GM23338 (cell line): ENCODE measurements around the gene SPIRE1. TPM values are rescaled to one million over a fixed set of nuclear protein-coding genes. Genes with fewer than 3 reads are reported as not detected.

ENCODE experiments used
- ATAC-seq: fragments of 200-7000 bp; cut with Tn5 transposase; 3 replicates; pipeline ENCODE4 v1.9.1; 2020
- DNase-seq: peaks from one replicate; pipeline ENCODE4 v3.0.0-alpha.2; 2015; ENCODE audit warnings: low spot score
- H2AFZ ChIP-seq: fragments of 200-600 bp; sonication (generic); 2 replicates; pipeline ENCODE4 v1.8.0; 2016; ENCODE audit warnings: antibody characterized with exemption, mild to moderate bottlenecking, moderate library complexity
- H3F3A ChIP-seq: fragments of 200-600 bp; sonication (generic); replicated peaks from 2 replicates; pipeline ENCODE4 v1.8.0; 2017; ENCODE audit warnings: antibody characterized with exemption, mixed run types, low read depth
- H3K27ac ChIP-seq: fragments of 200-600 bp; sonication (generic); 2 replicates; pipeline ENCODE4 v1.6.1; 2016; ENCODE audit warnings: low read depth
- H3K27me3 ChIP-seq: fragments of 200-600 bp; sonication (generic); 2 replicates; pipeline ENCODE4 v1.8.0; 2016; ENCODE audit warnings: mild to moderate bottlenecking, mixed run types, moderate library complexity; ENCODE audit not compliant: insufficient read depth
- H3K36me3 ChIP-seq: fragments of 200-600 bp; sonication (generic); 2 replicates; pipeline ENCODE4 v1.8.0; 2016; ENCODE audit warnings: mild to moderate bottlenecking; ENCODE audit not compliant: insufficient read depth
- H3K4me1 ChIP-seq: fragments of 200-600 bp; sonication (generic); 2 replicates; pipeline ENCODE4 v1.8.0; 2016; ENCODE audit warnings: mild to moderate bottlenecking, moderate library complexity; ENCODE audit not compliant: insufficient read depth
- H3K4me2 ChIP-seq: fragments of 200-600 bp; sonication (generic); 2 replicates; pipeline ENCODE4 v1.7.1; 2017; ENCODE audit warnings: mixed run types
- H3K4me3 ChIP-seq: fragments of 200-600 bp; sonication (generic); 2 replicates; pipeline ENCODE4 v1.6.1; 2016; ENCODE audit warnings: mixed run types
- H3K79me2 ChIP-seq: fragments of 200-600 bp; sonication (generic); replicated peaks from 2 replicates; pipeline ENCODE4 v1.8.0; 2017; ENCODE audit warnings: mild to moderate bottlenecking; ENCODE audit not compliant: insufficient read depth
- H3K9me2 ChIP-seq: fragments of 200-600 bp; sonication (generic); 2 replicates; pipeline ENCODE4 v1.8.0; 2017; ENCODE audit not compliant: insufficient read depth
- H4K20me1 ChIP-seq: fragments of 200-600 bp; sonication (generic); replicated peaks from 2 replicates; pipeline ENCODE4 v1.8.0; 2017; ENCODE audit warnings: mild to moderate bottlenecking; ENCODE audit not compliant: insufficient read depth
- H3K27ac Mint-ChIP-seq: 2 replicates; pipeline ENCODE4 v1.8.0; 2020; ENCODE audit warnings: inconsistent platforms, mild to moderate bottlenecking, moderate library complexity, mixed read lengths
- H3K27me3 Mint-ChIP-seq: 3 replicates; pipeline ENCODE4 v1.8.0; 2022; ENCODE audit warnings: low read depth, mild to moderate bottlenecking, moderate library complexity, mixed read lengths, inconsistent platforms; ENCODE audit not compliant: insufficient read depth, poor library complexity
- H3K36me3 Mint-ChIP-seq: 3 replicates; pipeline ENCODE4 v1.8.0; 2021; ENCODE audit warnings: low read depth, mild to moderate bottlenecking, inconsistent platforms, moderate library complexity, mixed read lengths
- H3K4me1 Mint-ChIP-seq: 3 replicates; pipeline ENCODE4 v1.8.0; 2020; ENCODE audit warnings: mild to moderate bottlenecking, inconsistent platforms, mixed read lengths
- H3K4me3 Mint-ChIP-seq: 3 replicates; pipeline ENCODE4 v1.8.0; 2021; ENCODE audit warnings: moderate library complexity, mild to moderate bottlenecking, inconsistent platforms, mixed read lengths
- H3K9me3 Mint-ChIP-seq: 3 replicates; pipeline ENCODE4 v1.8.0; 2020; ENCODE audit warnings: moderate library complexity, mild to moderate bottlenecking, inconsistent platforms, mixed read lengths
- CREB1 ChIP-seq: fragments of 250-450 bp; sonication (Bioruptor Pico); IDR thresholded peaks from 2 replicates; pipeline ENCODE4 v1.5.0; 2020; ENCODE audit warnings: low read depth, mild to moderate bottlenecking, moderate library complexity
- CTCF ChIP-seq, 2 experiments: fragments of 200-600 bp in 1 of 2; sonication (generic) in 1 of 2; conservative IDR thresholded peaks; 2 replicates each; pipeline versions ENCODE4 v1.5.1 to v1.6.1; 2016 to 2017; ENCODE audit warnings: antibody characterized with exemption in 2 of 2, low read depth in 2 of 2, mild to moderate bottlenecking in 2 of 2, moderate library complexity in 1 of 2
- ETS1 ChIP-seq: IDR thresholded peaks from 2 replicates; pipeline ENCODE4 v1.6.1; 2016; ENCODE audit warnings: antibody characterized with exemption
- EZH2 ChIP-seq: fragments of 200-600 bp; sonication (generic); IDR thresholded peaks from one replicate; pipeline ENCODE4 v1.8.0; 2017; ENCODE audit warnings: antibody characterized with exemption, mild to moderate bottlenecking, low read depth; ENCODE audit not compliant: unreplicated experiment
- EZH2phosphoT487 ChIP-seq: fragments of 200-600 bp; sonication (generic); IDR thresholded peaks from one replicate; pipeline ENCODE4 v1.8.1; 2018; ENCODE audit warnings: antibody characterized with exemption; ENCODE audit not compliant: unreplicated experiment
- JUNB ChIP-seq: IDR thresholded peaks from one replicate; pipeline ENCODE4 v1.6.1; 2016; ENCODE audit warnings: antibody characterized with exemption; ENCODE audit not compliant: unreplicated experiment
- NANOG ChIP-seq: IDR thresholded peaks from 2 replicates; pipeline ENCODE4 v1.6.1; 2016; ENCODE audit warnings: antibody characterized with exemption, borderline replicate concordance
- POLR2AphosphoS5 ChIP-seq: IDR thresholded peaks from 2 replicates; pipeline ENCODE4 v1.6.1; 2016; ENCODE audit warnings: antibody characterized with exemption, low read depth
- REST ChIP-seq: IDR thresholded peaks from one replicate; pipeline ENCODE4 v1.6.1; 2018; ENCODE audit warnings: antibody characterized with exemption; ENCODE audit not compliant: unreplicated experiment
- STAT1 ChIP-seq: IDR thresholded peaks from one replicate; pipeline ENCODE4 v1.6.1; 2016; ENCODE audit warnings: antibody characterized with exemption; ENCODE audit not compliant: unreplicated experiment
- ZNF114 ChIP-seq: fragments of 250-450 bp; sonication (Bioruptor Pico); IDR thresholded peaks from 2 replicates; pipeline ENCODE4 v1.5.0; 2020; ENCODE audit warnings: mild to moderate bottlenecking, moderate library complexity
- ZNF331 ChIP-seq: fragments of 250-450 bp; sonication (Bioruptor Pico); IDR thresholded peaks from 2 replicates; pipeline ENCODE4 v1.5.0; 2020; ENCODE audit warnings: low read depth, mild to moderate bottlenecking, moderate library complexity
- ZNF462 ChIP-seq: fragments of 250-450 bp; sonication (Bioruptor Pico); IDR thresholded peaks from 2 replicates; pipeline ENCODE4 v1.5.0; 2020; ENCODE audit warnings: mild to moderate bottlenecking, moderate library complexity
- polyA plus RNA-seq: library from polyadenylated mRNA; unstranded; fragments of >200 nt; fragmentation: Nextera tagmentation; extraction: Ambion mirVana; gene quantifications from 2 replicates; pipeline ENCODE4 v1.2.1, GENCODE V29; 2016
- total RNA-seq: library from RNA; depleted of rRNA; stranded (reverse); fragments of >200 nt; shearing (Covaris generic); gene quantifications from 2 replicates; pipeline ENCODE4 v1.2.3, GENCODE V29; 2014

SPIRE1 gene
- total and polyA plus RNA-seq, 2 experiments from 2014 or later = 2.9 to 15.5 TPM

- no peak overlapping the region for H2AFZ ChIP-seq
- DNase-seq (no peak), ATAC-seq (no peak)
- H3K27me3 Mint-ChIP-seq = no peaks in the 10 kb centered on the region
- no peaks in the 10 kb centered on the region for H3K79me2 ChIP-seq
- no peaks in the 10 kb centered on the region for H3F3A ChIP-seq
- H3K4me1 Mint-ChIP-seq = peaks cover 20% of the 10 kb centered on the region
- H3K4me2 ChIP-seq = no peak overlapping the region
- H3K27ac Mint-ChIP-seq = no peak overlapping the region
- no peak overlapping the region for H3K27ac ChIP-seq
- H3K27me3 ChIP-seq = no peaks in the 10 kb centered on the region
- H3K9me3 Mint-ChIP-seq = no peaks in the 10 kb centered on the region
- no peaks in the 10 kb centered on the region for H3K9me2 ChIP-seq
- no peaks in the 10 kb centered on the region for H3K36me3 ChIP-seq
- H3K4me3 Mint-ChIP-seq = no peak overlapping the region
- H3K4me1 ChIP-seq = peaks cover 11% of the 10 kb centered on the region; the same call in 1 of the 2 replicates
- no peaks in the 10 kb centered on the region for H3K36me3 Mint-ChIP-seq
- TF ChIP-seq ETS1 (no peak), STAT1 (no peak), JUNB (no peak), EZH2 (no peak), REST (no peak), CTCF (conservative IDR thresholded peaks at IDR 0.05; ENCODE audit: low read depth in 2 of 2) (no peak), POLR2AphosphoS5 (no peak), CREB1 (no peak), ZNF114 (CRISPR knock-in tag) (no peak), NANOG (no peak), ZNF331 (CRISPR knock-in tag) (no peak), EZH2phosphoT487 (no peak), ZNF462 (CRISPR knock-in tag) (no peak)
- H4K20me1 ChIP-seq = no peaks in the 10 kb centered on the region
- H3K4me3 ChIP-seq = no peak overlapping the region
Observed at GRCh38 chr18:12599966-12600365, 57.9 kb downstream of the SPIRE1 start.
